IPS-18a (cell line): ENCODE results near the gene AIFM3.

ENCODE experiments used
- H3K27ac ChIP-seq: one replicate; pipeline ENCODE4 v1.5.1; 2013; ENCODE audit warnings: low read length
- H3K27me3 ChIP-seq: one replicate; pipeline ENCODE4 v1.6.1; 2013; ENCODE audit warnings: mild to moderate bottlenecking, low read length; ENCODE audit not compliant: control insufficient read depth, insufficient read depth
- H3K36me3 ChIP-seq: one replicate; pipeline ENCODE4 v1.6.1; 2013; ENCODE audit warnings: low read depth, low read length; ENCODE audit not compliant: control insufficient read depth
- H3K4me1 ChIP-seq: one replicate; pipeline ENCODE4 v1.6.1; 2013; ENCODE audit warnings: low read depth, low read length; ENCODE audit not compliant: control insufficient read depth
- H3K4me3 ChIP-seq: one replicate; pipeline ENCODE4 v1.5.1; 2013; ENCODE audit warnings: low read length
- H3K9ac ChIP-seq: one replicate; pipeline ENCODE4 v1.6.1; 2013; ENCODE audit warnings: mild to moderate bottlenecking, low read length, moderate library complexity
- H3K9me3 ChIP-seq: one replicate; pipeline ENCODE4 v1.6.1; 2013; ENCODE audit warnings: low read depth, low read length; ENCODE audit not compliant: control insufficient read depth

AIFM3 gene

GRCh38 chr22:21020802-21021429, 53.9 kb downstream of the AIFM3 start:
- Histone ChIP-seq H3K4me3 (no peak overlapping the region), H3K27me3 (no peaks in the 10 kb centered on the region), H3K9ac (no peak overlapping the region), H3K9me3 (no peaks in the 10 kb centered on the region), H3K27ac (no peak overlapping the region), H3K4me1 (no peaks in the 10 kb centered on the region), H3K36me3 (no peaks in the 10 kb centered on the region)

- Histone ChIP-seq H3K36me3 (no peaks in the 10 kb centered on the region), H3K4me3 (no peak overlapping the region), H3K9ac (no peak overlapping the region), H3K4me1 (no peaks in the 10 kb centered on the region), H3K27me3 (no peaks in the 10 kb centered on the region), H3K9me3 (no peaks in the 10 kb centered on the region), H3K27ac (no peak overlapping the region)
Observed at GRCh38 chr22:21022507-21022906, 55.5 kb downstream of the AIFM3 start.

GRCh38 chr22:21022955-21023614, 56.0 kb downstream of the AIFM3 start:
- no peaks in the 10 kb centered on the region for H3K27me3 ChIP-seq
- no peaks in the 10 kb centered on the region for H3K36me3 ChIP-seq
- H3K4me3 ChIP-seq, result no peak overlapping the region
- no peaks in the 10 kb centered on the region for H3K4me1 ChIP-seq
- H3K9me3 ChIP-seq, result no peaks in the 10 kb centered on the region
- H3K9ac ChIP-seq, result no peak overlapping the region
- no peak overlapping the region for H3K27ac ChIP-seq

- Histone ChIP-seq H3K27me3 (peaks cover 1% of the 10 kb centered on the region), H3K9ac (no peak overlapping the region), H3K4me3 (no peak overlapping the region), H3K27ac (no peak overlapping the region), H3K9me3 (no peaks in the 10 kb centered on the region), H3K4me1 (no peaks in the 10 kb centered on the region), H3K36me3 (no peaks in the 10 kb centered on the region)
Observed at GRCh38 chr22:21025266-21025665, 58.2 kb downstream of the AIFM3 start.

GRCh38 chr22:21025763-21026755, 59.0 kb downstream of the AIFM3 start:
- Histone ChIP-seq H3K27me3 (peaks cover 9% of the 10 kb centered on the region), H3K4me3 (no peak overlapping the region), H3K36me3 (no peaks in the 10 kb centered on the region), H3K27ac (no peak overlapping the region), H3K4me1 (no peaks in the 10 kb centered on the region), H3K9ac (no peak overlapping the region), H3K9me3 (no peaks in the 10 kb centered on the region)

GRCh38 chr22:21026783-21027692, 60.0 kb downstream of the AIFM3 start:
- no peak overlapping the region for H3K4me3 ChIP-seq
- H3K27ac ChIP-seq, result no peak overlapping the region
- H3K4me1 ChIP-seq, result no peaks in the 10 kb centered on the region
- H3K9me3 ChIP-seq, result no peaks in the 10 kb centered on the region
- H3K36me3 ChIP-seq, result no peaks in the 10 kb centered on the region
- peaks cover 19% of the 10 kb centered on the region for H3K27me3 ChIP-seq
- H3K9ac ChIP-seq, result no peak overlapping the region

- Histone ChIP-seq H3K27me3 (peaks cover 34% of the 10 kb centered on the region), H3K9ac (no peak overlapping the region), H3K4me1 (no peaks in the 10 kb centered on the region), H3K9me3 (no peaks in the 10 kb centered on the region), H3K27ac (no peak overlapping the region), H3K4me3 (no peak overlapping the region), H3K36me3 (no peaks in the 10 kb centered on the region)
Observed at GRCh38 chr22:21028277-21029251, 61.5 kb downstream of the AIFM3 start.

GRCh38 chr22:21029486-21030025, 62.5 kb downstream of the AIFM3 start:
- Histone ChIP-seq H3K36me3 (no peaks in the 10 kb centered on the region), H3K9ac (no peak overlapping the region), H3K27me3 (peaks cover 39% of the 10 kb centered on the region), H3K9me3 (no peaks in the 10 kb centered on the region), H3K4me3 (no peak overlapping the region), H3K4me1 (no peaks in the 10 kb centered on the region), H3K27ac (no peak overlapping the region)

GRCh38 chr22:21030032-21030431, 63.0 kb downstream of the AIFM3 start:
- no peak overlapping the region for H3K4me3 ChIP-seq
- H3K9ac ChIP-seq, result no peak overlapping the region
- no peak overlapping the region for H3K27ac ChIP-seq
- no peaks in the 10 kb centered on the region for H3K4me1 ChIP-seq
- H3K36me3 ChIP-seq, result no peaks in the 10 kb centered on the region
- H3K9me3 ChIP-seq, result no peaks in the 10 kb centered on the region
- H3K27me3 ChIP-seq, result peaks cover 39% of the 10 kb centered on the region
